Cortex of kidney (tissue), 1 donor: Measurements from ENCODE around the gene AKAP9.
"Not testable (repeated sequence)": the region's sequence is repeated elsewhere in the genome, so short reads cannot be mapped to it uniquely, and the experiment has no call there.

ENCODE experiments used
- DNase-seq: peaks from one replicate; lab custom pipeline; 2025; lab: John Stamatoyannopoulos, UW

Gene AKAP9

GRCh38 chr7:92134271-92135051 lies 193.8 kb downstream of the AKAP9 start, which contains the start of gene CYP51A1:
Gene CYP51A1 (minus strand): TSS chr7:92134477. CDS start chr7:92134364, 113 bp downstream.
- peak; percentile 92 for DNase-seq

DNA sequence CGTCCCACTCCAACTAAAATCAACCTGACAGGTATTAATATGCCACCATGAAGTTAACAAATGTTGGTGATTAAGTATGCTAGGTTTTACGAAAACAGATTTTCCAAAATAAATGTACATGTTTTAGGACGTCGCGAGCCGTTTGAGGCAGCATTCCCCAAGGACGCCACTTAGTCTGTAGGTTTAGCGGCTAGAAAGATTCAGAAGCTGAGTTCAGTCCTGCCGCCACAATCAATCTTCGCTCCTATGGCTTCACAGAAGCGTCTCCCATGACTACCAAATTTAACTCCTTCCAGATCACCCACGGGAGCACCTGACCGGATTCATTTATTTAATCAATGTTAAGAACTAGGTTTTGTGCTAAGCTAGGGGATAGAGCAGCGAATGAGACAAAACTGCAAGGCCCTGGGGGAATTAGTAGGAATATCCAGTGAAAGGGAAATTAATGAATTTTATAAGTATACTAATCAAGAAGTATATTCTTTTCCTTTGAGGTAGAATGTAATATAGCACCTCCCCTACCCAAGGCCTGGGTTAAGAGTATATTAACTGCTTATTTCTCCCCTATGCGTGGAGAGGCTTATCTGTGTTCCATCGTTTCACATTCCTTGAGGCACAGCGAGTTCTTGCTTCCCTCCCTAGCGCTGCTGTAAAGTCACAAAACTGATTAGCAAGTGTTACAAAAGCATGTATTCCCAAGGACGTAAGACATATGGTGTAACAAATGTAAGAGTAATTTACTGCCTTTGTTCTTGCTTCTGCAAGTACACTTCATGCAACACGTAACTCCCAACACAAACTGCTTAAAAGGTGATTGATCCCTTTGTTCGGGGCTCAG lies 194.6 kb downstream of the AKAP9 start:
- no peak for DNase-seq

DNA sequence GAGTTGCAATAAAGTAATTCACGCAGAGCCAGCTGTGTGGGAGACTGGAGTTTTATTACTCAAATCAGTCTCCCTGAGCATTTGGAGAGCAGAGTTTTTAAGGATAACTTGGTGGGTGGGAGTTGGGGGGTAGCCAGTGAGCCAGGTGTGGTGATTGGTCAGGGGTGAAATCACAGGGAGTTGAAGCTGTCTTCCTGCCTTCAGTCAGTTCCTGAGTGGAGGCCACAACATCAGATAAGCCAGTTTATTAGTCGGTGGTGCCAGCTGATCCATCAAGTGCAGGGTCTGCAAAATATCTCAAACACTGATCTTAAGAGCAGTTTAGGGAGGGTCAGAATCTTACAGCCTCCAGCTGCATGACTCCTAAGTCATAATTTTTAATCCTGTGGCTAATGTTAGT lies 196.9 kb downstream of the AKAP9 start:
- DNase-seq, result no peak

GRCh38 chr7:92141161-92141560 lies 200.5 kb downstream of the AKAP9 start:
- DNase-seq, result no peak

DNA sequence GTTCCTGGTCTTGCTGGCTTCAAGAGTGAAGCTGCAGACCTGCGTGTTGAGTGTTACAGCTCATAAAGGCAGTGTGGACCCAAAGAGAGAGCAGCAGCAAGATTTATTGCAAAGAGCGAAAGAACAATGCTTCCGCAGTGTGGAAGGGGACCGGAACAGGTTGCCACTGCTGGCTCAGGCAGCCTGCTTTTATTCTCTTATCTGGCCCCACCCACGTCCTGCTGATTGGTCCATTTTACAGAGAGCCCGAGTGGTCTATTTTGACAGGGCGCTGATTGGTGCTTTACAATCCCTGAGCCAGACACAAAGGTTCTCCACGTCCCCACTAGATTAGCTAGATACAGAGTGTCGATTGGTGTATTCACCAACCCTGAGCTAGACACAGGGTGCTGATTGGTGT lies 202.1 kb downstream of the AKAP9 start:
- DNase-seq, result not testable (repeated sequence)

- DNase-seq, result not testable (repeated sequence)
Observed at GRCh38 chr7:92143192-92143880, 202.7 kb downstream of the AKAP9 start.

DNA sequence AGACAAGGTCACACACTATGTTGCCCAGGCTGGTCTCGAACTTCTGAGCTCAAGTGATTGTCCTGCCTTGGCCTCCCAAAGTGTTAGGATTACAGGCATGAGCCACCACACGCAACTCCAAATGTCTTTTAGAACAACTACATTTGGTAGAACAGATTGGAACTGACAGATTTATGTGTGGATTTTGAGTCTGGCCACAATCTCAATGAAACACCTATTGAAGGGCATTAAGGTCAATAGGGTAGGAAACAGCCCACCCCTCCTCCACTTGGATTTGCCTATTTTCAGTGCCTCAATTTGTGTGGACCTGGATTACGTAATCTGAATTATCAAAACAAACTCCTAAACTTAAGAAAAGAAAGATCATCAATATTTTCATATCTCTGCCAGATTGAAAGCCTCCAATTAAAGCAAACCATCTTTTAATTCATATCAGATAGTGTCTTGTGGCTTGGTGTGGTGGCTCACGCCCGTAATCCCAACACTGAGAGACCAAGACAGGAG lies 209.1 kb downstream of the AKAP9 start:
- no peak for DNase-seq

DNA sequence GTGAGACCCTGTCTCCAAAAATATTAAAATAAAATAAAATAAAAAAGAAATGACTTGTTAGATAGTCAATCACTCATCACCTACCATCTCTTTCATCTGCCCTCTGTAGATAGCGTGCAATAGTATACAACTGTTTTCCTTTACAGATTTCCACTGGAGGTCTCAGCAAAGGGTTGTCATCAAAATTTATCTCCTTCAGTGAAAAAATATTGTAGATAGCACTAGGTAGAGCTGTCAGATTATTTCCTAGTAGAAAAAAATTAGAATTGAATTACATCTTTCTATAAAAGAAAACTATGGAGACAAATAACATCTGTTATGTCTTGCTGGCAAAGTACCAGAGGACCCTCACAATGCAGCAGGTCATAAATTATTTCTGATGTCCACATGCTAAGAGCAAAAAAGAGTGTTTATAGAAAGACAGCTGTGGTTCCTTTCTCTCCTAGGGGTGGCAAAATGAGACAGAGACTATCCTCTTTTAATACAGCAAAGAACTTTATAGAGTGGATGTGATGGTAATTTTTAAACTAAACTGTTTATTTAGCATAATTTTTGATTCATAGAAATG lies 209.9 kb downstream of the AKAP9 start:
- DNase-seq, result no peak

- DNase-seq, result no peak
Observed at GRCh38 chr7:92155108-92155739, 214.6 kb downstream of the AKAP9 start.

- DNase-seq, result no peak
Observed at GRCh38 chr7:92156990-92157389, 216.3 kb downstream of the AKAP9 start.

GRCh38 chr7:92158660-92159575 lies 218.3 kb downstream of the AKAP9 start:
- no peak for DNase-seq
